ENCODE results near the gene DNMT3B.

GRCh38 chr20:32780749-32781655, 18.8 kb downstream of the DNMT3B start:
- no peak for TF ChIP-seq CTCF (IDR thresholded peaks at IDR 0.05; ENCODE audit: insufficient read depth, low read length)
- no peak for TF ChIP-seq POLR2AphosphoS5 (IDR thresholded peaks at IDR 0.05; ENCODE audit: low read depth)
- no peak for TF ChIP-seq REST (IDR thresholded peaks at IDR 0.05; ENCODE audit: insufficient replicate concordance, low read depth)
